ENCODE results near the gene GMPPA. TPM values are rescaled to one million over a fixed set of nuclear protein-coding genes. Genes with fewer than 3 reads are reported as not detected.

GMPPA gene
- total and polyA plus RNA-seq, 2 experiments from 2014 or later = 67.8 to 76.5 TPM

DNA sequence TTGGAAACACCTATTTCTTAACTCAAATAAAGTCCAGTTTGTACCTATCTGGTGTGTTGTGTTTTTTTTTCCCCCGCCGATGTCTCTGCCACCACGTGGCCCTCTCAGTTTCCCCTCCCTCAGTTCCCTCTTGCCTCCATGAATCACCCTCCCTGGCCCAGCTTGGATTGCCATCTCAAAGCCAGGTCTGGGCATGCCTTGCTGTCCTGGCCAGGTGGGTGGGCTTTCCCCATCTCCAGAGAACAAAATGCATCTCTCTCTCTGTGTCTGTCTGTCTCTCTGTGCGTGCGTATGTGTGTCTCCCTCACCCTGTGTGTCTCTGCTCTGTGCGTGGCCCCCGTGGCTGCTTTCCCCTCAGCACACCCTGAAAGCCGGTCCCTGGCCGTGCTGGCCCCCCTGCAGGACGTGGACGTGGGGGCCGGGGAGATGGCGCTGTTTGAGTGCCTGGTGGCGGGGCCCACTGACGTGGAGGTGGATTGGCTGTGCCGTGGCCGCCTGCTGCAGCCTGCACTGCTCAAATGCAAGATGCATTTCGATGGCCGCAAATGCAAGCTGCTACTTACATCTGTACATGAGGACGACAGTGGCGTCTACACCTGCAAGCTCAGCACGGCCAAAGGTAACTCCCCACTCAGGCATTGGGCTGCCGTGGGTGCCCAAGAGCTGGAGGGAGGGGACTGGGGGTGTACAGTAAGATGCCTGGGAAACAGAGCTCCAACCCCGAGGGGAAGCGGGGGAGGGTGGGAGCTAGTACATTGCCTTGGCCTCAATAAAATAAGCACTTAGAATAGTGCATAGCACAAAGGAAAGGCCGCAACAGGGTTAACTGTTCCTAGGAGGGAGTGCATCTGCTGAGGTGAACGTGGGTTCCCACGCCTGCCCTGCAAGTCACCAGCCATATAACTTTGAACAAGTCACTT, 31.6 kb upstream of the GMPPA start:
- H3K79me2 ChIP-seq = no peaks in the 10 kb centered on the region
- no peak overlapping the region for H3K27ac ChIP-seq
- no peaks in the 10 kb centered on the region for H3K9me2 ChIP-seq (replicated peaks; ENCODE audit: insufficient read depth)
- TF ChIP-seq EZH2 (IDR thresholded peaks at IDR 0.05; ENCODE audit: borderline replicate concordance) = no peak
- TF ChIP-seq CTCF (IDR thresholded peaks at IDR 0.05; ENCODE audit: poor library complexity) = no peak
- TF ChIP-seq EZH2phosphoT487 (IDR thresholded peaks at IDR 0.05; ENCODE audit: low read depth, severe bottlenecking, unreplicated experiment) = no peak
- H3K4me3 ChIP-seq = no peak overlapping the region
- no peaks in the 10 kb centered on the region for H3K9me3 ChIP-seq (ENCODE audit: low read depth)
- H4K20me1 ChIP-seq (ENCODE audit: insufficient read depth, poor library complexity, severe bottlenecking) = no peaks in the 10 kb centered on the region
- H3K4me1 ChIP-seq (ENCODE audit: insufficient read depth) = no peaks in the 10 kb centered on the region
- H3K27me3 ChIP-seq = no peaks in the 10 kb centered on the region
- H3K4me2 ChIP-seq = no peak overlapping the region
- H2AFZ ChIP-seq = no peak overlapping the region
- no peaks in the 10 kb centered on the region for H3K36me3 ChIP-seq (replicated peaks; ENCODE audit: insufficient read depth, low read depth)
- no peak for DNase-seq (ENCODE audit: low spot score)
- 84% methylated on average over 28 of the region's 28 CpGs for WGBS (ENCODE audit: low lambda C conversion rate, missing lambda C conversion rate)

DNA sequence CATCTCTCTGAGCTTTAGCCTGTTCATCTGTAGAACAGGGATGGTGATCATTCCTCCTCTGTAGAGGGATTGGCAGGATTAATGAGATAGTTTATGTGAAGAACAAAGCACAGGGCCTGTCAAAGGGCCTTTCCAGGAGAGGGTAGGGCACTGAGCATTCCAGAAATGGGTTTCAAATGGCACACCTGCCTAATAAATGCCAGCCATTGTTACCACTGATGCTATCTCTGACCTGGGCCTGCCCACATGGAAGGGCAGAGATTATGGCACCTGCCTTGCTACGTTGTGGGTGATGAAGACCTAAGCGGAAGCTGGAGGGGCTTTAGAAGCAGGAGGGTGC, 31.0 kb upstream of the GMPPA start:
- no peaks in the 10 kb centered on the region for H4K20me1 ChIP-seq (ENCODE audit: insufficient read depth, poor library complexity, severe bottlenecking)
- TF ChIP-seq EZH2phosphoT487 (IDR thresholded peaks at IDR 0.05; ENCODE audit: low read depth, severe bottlenecking, unreplicated experiment) (no peak), EZH2 (IDR thresholded peaks at IDR 0.05; ENCODE audit: borderline replicate concordance) (no peak)
- no peak overlapping the region for H3K27ac ChIP-seq
- no peaks in the 10 kb centered on the region for H3K9me2 ChIP-seq (replicated peaks; ENCODE audit: insufficient read depth)
- no peaks in the 10 kb centered on the region for H3K4me1 ChIP-seq (ENCODE audit: insufficient read depth)
- 92% methylated on average over 2 of the region's 2 CpGs for WGBS (ENCODE audit: low lambda C conversion rate, missing lambda C conversion rate)
- no peaks in the 10 kb centered on the region for H3K27me3 ChIP-seq
- no peak for DNase-seq (ENCODE audit: low spot score)
- no peak overlapping the region for H2AFZ ChIP-seq
- H3K4me3 ChIP-seq = no peak overlapping the region
- H3K4me2 ChIP-seq = no peak overlapping the region
- H3K36me3 ChIP-seq (replicated peaks; ENCODE audit: insufficient read depth, low read depth) = no peaks in the 10 kb centered on the region
- H3K79me2 ChIP-seq = no peaks in the 10 kb centered on the region
- H3K9me3 ChIP-seq (ENCODE audit: low read depth) = no peaks in the 10 kb centered on the region

DNA sequence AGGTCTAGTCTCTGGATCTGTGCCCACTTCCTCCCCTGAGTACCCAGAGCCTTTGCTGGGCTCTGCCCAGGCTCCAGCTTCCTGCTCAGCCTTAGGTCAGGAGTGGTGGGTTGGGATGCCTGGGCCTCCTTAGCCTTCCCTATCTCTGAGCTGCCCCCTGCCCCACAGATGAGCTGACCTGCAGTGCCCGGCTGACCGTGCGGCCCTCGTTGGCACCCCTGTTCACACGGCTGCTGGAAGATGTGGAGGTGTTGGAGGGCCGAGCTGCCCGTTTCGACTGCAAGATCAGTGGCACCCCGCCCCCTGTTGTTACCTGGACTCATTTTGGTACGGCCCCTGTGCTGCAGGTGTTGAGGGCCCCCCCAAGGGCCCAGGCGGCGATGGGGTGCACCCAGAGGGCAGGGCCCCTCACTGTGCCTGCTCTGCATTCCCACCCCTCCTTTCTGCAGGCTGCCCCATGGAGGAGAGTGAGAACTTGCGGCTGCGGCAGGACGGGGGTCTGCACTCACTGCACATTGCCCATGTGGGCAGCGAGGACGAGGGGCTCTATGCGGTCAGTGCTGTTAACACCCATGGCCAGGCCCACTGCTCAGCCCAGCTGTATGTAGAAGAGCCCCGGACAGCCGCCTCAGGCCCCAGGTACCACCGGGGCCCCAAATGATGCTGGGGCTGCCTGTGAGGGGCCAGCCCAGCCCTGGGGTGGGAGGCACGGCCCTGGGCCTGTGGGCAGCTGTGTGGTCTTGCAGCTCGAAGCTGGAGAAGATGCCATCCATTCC, 30.1 kb upstream of the GMPPA start:
- 97% methylated on average over 22 of the region's 23 CpGs for WGBS (ENCODE audit: low lambda C conversion rate, missing lambda C conversion rate)
- H3K4me1 ChIP-seq (ENCODE audit: insufficient read depth) = no peaks in the 10 kb centered on the region
- no peak overlapping the region for H3K27ac ChIP-seq
- no peak overlapping the region for H3K4me2 ChIP-seq
- H2AFZ ChIP-seq = no peak overlapping the region
- H4K20me1 ChIP-seq (ENCODE audit: insufficient read depth, poor library complexity, severe bottlenecking) = no peaks in the 10 kb centered on the region
- no peak for TF ChIP-seq CTCF (IDR thresholded peaks at IDR 0.05; ENCODE audit: poor library complexity)
- no peak for TF ChIP-seq EZH2phosphoT487 (IDR thresholded peaks at IDR 0.05; ENCODE audit: low read depth, severe bottlenecking, unreplicated experiment)
- H3K79me2 ChIP-seq = no peaks in the 10 kb centered on the region
- no peak overlapping the region for H3K4me3 ChIP-seq
- H3K36me3 ChIP-seq (replicated peaks; ENCODE audit: insufficient read depth, low read depth) = no peaks in the 10 kb centered on the region
- H3K9me2 ChIP-seq (replicated peaks; ENCODE audit: insufficient read depth) = no peaks in the 10 kb centered on the region
- no peaks in the 10 kb centered on the region for H3K9me3 ChIP-seq (ENCODE audit: low read depth)
- H3K27me3 ChIP-seq = no peaks in the 10 kb centered on the region
- DNase-seq (ENCODE audit: low spot score) = no peak

DNA sequence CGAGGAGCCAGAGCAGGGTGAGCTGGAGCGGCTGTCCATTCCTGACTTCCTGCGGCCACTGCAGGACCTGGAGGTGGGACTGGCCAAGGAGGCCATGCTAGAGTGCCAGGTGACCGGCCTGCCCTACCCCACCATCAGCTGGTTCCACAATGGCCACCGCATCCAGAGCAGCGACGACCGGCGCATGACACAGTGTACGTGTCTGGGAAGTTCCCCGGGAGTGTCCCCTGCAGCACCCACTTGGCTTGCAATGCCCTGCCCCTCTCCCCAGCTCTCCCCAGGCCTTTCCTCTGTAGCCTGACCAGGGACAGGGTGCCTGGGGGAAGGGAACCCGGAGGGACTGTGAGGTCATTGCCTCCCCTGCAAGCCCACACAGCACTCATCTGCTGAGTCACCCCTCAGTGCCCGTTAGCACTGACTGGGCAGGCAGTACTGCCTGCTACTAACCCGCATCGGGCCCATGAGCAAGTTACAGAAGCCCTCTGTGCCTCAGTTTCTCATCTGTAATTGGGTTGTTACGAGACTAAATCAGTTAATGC, 29.4 kb upstream of the GMPPA start:
- no peaks in the 10 kb centered on the region for H3K4me1 ChIP-seq (ENCODE audit: insufficient read depth)
- no peak overlapping the region for H3K4me2 ChIP-seq
- H3K9me2 ChIP-seq (replicated peaks; ENCODE audit: insufficient read depth) = no peaks in the 10 kb centered on the region
- no peaks in the 10 kb centered on the region for H3K79me2 ChIP-seq
- no peaks in the 10 kb centered on the region for H4K20me1 ChIP-seq (ENCODE audit: insufficient read depth, poor library complexity, severe bottlenecking)
- no peaks in the 10 kb centered on the region for H3K27me3 ChIP-seq
- H3K9me3 ChIP-seq (ENCODE audit: low read depth) = no peaks in the 10 kb centered on the region
- no peak overlapping the region for H2AFZ ChIP-seq
- TF ChIP-seq EZH2phosphoT487 (IDR thresholded peaks at IDR 0.05; ENCODE audit: low read depth, severe bottlenecking, unreplicated experiment) (no peak), CTCF (IDR thresholded peaks at IDR 0.05; ENCODE audit: poor library complexity) (no peak), EZH2 (IDR thresholded peaks at IDR 0.05; ENCODE audit: borderline replicate concordance) (no peak)
- H3K4me3 ChIP-seq = no peak overlapping the region
- no peaks in the 10 kb centered on the region for H3K36me3 ChIP-seq (replicated peaks; ENCODE audit: insufficient read depth, low read depth)
- WGBS (ENCODE audit: low lambda C conversion rate, missing lambda C conversion rate) = 88% methylated on average over 16 of the region's 16 CpGs
- no peak for DNase-seq (ENCODE audit: low spot score)
- H3K27ac ChIP-seq = no peak overlapping the region
